Subcutaneous adipose tissue (tissue), 4 donors: ENCODE measurements around the gene PAK5. TPM values are rescaled to one million over a fixed set of nuclear protein-coding genes. Genes with fewer than 3 reads are reported as not detected.

Experiments
- CTCF ChIP-seq: fragments of 450-650 bp; IDR thresholded peaks from one replicate; pipeline ENCODE4 v1.5.1; 2016; ENCODE audit warnings: low read depth, mild to moderate bottlenecking, control low read depth, antibody characterized with exemption, moderate library complexity
- total RNA-seq, 4 donors: library from RNA; depleted of rRNA; stranded (reverse); fragments of >200 nt; gene quantifications; one replicate each; pipeline ENCODE4 v1.1.0, GENCODE V29; 2016

PAK5 gene
- total RNA-seq, 4 donors from 2014 or later: not detected

- no peak for TF ChIP-seq CTCF
These were observed 288.6 kb downstream of the PAK5 start for GRCh38 chr20:9550283-9550682.

- no peak for TF ChIP-seq CTCF
These were observed 295.7 kb downstream of the PAK5 start for GRCh38 chr20:9543214-9543613.

- TF ChIP-seq CTCF: no peak
These were observed 303.4 kb downstream of the PAK5 start for GRCh38 chr20:9535449-9535848.

GRCh38 chr20:9534025-9534424, 304.9 kb downstream of the PAK5 start:
- no peak for TF ChIP-seq CTCF

GRCh38 chr20:9532069-9532838, 306.6 kb downstream of the PAK5 start:
- no peak for TF ChIP-seq CTCF

- TF ChIP-seq CTCF: no peak
These were observed 307.3 kb downstream of the PAK5 start for GRCh38 chr20:9531581-9531980.

- no peak for TF ChIP-seq CTCF
These were observed 315.2 kb downstream of the PAK5 start for GRCh38 chr20:9523636-9524035.
